22Rv1 (cell line): ENCODE results near the gene DRD4.

Experiments used
- H3K27ac ChIP-seq: fragments of 450-650 bp; 2 replicates; pipeline ENCODE4 v1.5.1; 2017
- CTCF ChIP-seq: fragments of 450-650 bp; IDR thresholded peaks from 2 replicates; pipeline ENCODE4 v1.5.1; 2017; ENCODE audit warnings: mild to moderate bottlenecking
- ZFX ChIP-seq: fragments of 450-650 bp; IDR thresholded peaks from 2 replicates; pipeline ENCODE4 v1.6.1; 2017; ENCODE audit warnings: antibody characterized with exemption, borderline replicate concordance

DRD4 gene

GRCh38 chr11:593347-593746 is 43.7 kb upstream of the DRD4 start:
- TF ChIP-seq ZFX (no peak), CTCF (no peak)
- H3K27ac ChIP-seq = no peak overlapping the region

- TF ChIP-seq CTCF = no peak
- TF ChIP-seq ZFX = no peak
- H3K27ac ChIP-seq = no peak overlapping the region
These were observed 41.7 kb upstream of the DRD4 start for GRCh38 chr11:595400-595799.

- H3K27ac ChIP-seq = no peak overlapping the region
- TF ChIP-seq CTCF (no peak), ZFX (no peak)
These were observed 40.7 kb upstream of the DRD4 start for GRCh38 chr11:596374-596773.

- H3K27ac ChIP-seq = no peak overlapping the region
- TF ChIP-seq ZFX (no peak), CTCF (no peak)
These were observed 39.8 kb upstream of the DRD4 start for GRCh38 chr11:597166-597725.

GRCh38 chr11:598005-598680 is 38.9 kb upstream of the DRD4 start:
- H3K27ac ChIP-seq = no peak overlapping the region
- no peak for TF ChIP-seq CTCF
- no peak for TF ChIP-seq ZFX

- TF ChIP-seq CTCF = no peak
- TF ChIP-seq ZFX = no peak
- H3K27ac ChIP-seq = no peak overlapping the region
These were observed 35.4 kb upstream of the DRD4 start for GRCh38 chr11:601573-602245.

GRCh38 chr11:603154-603553 is 33.9 kb upstream of the DRD4 start:
- TF ChIP-seq ZFX = no peak
- TF ChIP-seq CTCF = no peak
- H3K27ac ChIP-seq = no peak overlapping the region
